SHP77 (cell line): ENCODE measurements around the gene TMEM92.
"Not testable (repeated sequence)": the region's sequence is repeated elsewhere in the genome, so short reads cannot be mapped to it uniquely, and the experiment has no call there.

Source experiments
- DNase-seq, 2 experiments: peaks; one replicate each; lab custom pipeline; 2025; lab: John Stamatoyannopoulos, UW

Gene TMEM92

DNA sequence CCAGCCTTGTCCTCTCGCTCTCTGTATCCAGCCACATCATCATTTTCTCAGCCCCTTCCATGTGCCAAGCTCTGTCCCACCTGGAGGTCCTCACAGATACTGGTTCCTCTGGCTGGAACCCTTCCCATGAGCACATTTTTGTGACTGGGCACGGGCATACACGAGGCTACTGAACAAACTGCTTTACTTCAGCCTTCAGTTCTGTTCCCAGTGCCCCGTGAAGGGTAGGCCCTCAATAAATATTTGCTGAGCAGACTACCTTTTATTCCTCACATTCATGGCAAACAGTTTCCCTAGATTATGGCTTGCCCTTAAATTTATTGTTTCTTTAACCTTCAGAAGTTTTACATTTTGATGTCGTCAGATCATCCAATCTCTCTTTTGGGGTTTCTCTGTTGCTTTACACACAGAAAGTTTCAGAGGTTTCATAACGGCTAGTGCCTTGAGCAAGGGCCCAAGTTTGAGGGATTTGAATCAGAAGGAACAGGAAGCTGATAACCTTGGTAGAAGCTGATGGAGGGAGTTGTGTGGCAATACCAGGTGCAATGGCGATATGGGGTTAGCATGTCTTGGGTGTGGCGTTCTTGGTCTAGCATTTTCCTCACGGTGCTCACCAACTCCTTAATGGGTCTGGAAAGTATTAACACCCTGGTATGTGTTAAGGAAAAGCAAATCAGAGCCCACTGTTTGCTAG is 27.8 kb downstream of the TMEM92 start:
- DNase-seq, result no peak

DNA sequence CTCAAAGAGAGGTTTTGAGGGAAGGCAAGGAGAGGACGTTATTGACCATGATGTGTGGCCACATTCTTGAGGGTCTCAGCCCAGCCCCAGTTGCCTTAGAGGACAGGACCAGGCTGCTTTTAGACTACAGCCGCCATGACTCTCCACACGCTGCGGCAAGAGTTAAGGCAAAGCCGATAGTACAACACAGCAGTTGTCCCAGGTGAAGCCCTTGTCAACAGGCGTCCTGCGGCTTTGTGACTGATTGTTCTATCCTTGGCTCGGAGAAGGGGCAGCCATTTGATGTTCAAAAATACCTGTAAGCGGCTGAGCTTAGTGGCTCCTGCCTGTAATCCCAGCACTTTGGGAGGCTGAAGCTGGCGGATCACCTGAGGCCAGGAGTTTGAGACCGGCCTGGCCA is 28.8 kb downstream of the TMEM92 start:
- no peak for DNase-seq

DNA sequence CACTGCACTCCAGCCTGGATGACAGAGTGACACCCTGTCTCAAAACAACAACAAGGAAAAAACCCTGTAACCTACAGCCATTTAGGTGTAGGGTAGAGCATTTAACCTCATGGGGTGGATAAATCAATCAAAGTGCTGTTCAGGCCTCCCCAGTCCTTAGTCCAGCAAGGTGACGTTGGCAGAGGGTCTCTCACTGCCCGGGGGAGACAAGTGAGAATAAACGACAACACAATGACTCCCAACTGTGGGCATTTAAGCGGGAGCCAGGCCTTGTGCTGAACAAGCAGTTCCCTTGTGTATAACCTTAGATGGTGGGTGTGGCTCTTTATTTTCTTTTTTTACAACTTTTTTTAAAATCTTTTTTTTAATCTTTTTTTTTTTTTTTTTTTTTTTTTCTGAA is 29.3 kb downstream of the TMEM92 start:
- no peak for DNase-seq

DNA sequence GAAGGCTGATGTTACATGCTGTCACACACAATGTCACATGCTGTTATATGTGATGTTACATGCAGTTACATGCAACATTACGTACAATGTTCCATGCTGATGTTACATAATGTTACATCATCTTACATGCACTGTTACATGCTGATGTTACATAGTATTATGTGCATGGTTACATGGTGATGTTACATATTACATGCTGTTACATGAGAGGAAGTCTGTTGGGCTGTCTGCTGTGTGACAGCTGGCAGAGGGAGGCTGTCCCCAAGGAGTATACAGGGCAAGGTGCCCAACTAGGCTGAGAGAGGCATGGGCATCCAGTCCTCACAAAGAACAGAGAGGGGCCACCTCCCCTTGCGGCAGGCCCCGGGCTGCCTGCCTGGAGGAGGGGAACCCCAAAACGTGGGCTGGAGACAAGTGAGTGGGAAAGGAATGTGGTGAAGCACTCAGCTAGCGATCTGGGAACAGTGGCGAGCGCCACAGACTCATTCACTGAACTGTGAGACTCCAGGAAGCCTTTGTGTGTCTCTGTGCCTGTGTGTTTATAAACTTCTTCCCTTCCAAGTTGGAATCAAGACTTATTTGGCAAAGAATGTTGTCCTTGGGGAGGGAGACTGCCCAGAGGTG is 30.6 kb downstream of the TMEM92 start:
- DNase-seq, result no peak

DNA sequence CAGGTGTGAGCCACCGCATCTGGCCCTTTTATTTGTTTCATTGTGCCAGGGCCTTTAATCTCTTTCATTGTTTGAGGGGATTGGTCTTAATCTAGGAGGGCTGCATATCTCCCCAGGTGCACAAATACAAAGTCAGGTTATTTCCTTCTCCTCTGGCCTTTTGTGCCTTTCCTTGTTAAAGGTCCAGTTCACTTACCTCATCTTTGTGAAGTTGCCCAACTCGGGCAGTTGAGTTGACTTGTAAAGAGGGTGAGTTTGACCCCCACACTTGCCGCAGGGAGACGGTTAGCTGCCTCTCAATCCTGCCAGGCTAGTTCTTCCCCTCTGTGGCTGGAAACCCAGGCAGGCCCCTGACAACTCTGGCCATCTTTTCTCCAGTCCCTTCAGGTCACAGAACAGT is 33.4 kb downstream of the TMEM92 start:
- no peak for DNase-seq

DNA sequence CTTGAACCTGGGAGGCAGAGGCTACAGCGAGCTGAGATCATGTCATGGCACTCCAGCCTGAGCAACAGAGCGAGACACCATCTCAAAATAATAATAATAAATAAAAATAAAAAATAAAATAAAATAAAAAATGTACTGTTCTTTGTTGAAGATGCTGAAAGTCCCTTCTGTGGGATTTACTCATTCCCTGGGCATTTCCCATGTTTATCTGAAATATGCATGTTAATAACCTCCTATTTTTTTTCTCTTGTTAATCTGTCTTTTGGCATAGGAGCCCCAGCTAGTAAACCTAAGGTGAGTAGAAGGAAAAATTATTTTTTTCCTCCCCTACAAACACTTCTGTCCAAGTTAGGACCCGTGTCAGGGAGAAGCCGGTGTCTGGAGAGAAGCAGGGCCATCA is 34.4 kb downstream of the TMEM92 start:
- DNase-seq, result no peak

DNA sequence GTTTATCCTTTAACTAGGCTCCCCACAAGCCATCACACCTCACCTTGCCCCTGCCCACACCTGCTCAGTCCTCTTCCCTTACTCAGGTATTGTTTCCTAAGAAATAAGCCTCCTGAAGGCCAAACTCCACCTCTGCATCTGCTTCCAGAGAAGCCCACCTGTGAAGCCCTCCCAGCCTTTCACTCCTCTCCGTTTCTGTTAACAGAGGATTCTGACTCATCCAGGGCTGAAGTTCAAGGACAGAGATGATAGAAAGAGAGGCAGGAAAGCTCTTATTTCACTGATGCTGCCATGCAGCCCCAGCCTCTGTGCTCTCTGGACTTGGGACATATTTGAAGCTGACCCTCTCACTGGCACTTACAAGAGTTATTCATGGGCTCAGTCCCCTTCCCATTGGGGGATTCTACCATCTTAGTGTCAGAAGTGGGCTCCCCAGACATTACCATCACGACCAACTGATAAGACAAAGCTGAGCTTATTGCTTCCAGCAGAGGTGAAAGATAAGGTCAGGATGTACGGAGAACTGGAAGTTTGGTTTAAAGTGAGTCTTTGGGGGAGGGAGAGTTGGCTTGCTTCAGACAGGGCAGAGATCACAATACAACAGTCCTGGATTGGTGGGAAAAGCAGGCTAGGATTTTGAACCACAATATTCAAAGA is 36.3 kb downstream of the TMEM92 start:
- no peak for DNase-seq

DNA sequence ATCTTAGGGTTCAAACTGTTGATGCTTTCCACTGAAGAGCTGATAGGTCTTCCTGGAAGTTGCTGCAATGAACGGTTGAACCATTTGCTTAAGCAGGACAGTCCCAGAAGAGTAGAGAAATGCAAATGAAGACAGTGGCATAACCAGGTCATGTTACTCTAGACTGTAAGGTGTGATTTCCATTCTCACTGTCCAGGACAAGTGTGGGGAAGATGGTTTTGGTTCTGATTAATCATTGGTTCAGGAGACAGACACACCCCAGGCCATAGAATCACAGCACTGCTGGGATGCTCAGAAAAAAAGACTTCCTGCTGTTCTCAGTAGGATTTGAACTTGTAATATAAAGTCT is 36.8 kb downstream of the TMEM92 start:
- DNase-seq, result no peak

DNA sequence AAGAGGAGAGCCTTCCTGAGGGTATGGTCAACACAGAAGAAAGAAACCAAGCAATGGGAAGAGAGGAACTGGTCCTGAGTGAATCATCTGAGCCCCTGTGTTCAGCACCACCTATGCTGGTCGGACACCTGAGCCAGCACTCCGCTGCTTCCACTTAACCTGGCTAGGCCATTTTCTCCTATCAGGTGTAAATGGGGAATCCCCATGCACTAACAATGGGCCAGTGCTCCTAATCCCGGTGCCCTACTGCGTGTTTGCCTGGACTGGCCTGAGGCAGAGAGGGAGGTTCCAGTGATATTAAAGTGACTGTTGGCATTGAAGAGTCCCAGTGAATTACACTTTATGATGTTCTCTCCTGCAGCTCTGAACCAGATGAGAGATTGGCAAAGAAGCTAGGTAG is 37.2 kb downstream of the TMEM92 start:
- no peak for DNase-seq

DNA sequence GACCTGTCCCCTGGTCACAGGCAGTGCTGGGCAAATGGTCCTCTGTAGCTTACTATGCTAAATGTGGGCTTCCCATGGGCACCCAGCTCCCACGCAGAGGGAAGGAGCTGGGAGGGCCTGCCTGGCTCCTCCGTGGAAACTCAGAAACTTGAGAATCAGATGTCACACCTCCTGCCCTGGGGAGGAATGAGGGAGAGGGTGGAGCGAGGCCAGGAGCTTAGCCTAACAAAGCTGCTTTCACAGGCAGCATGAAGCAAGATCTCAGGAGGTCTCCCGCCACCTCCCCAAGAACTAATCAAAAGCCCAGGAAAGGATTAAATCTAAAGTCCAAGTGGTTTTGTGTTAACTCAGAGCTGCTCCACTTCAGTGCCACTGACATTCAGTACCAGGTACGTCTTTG is 38.0 kb downstream of the TMEM92 start:
- DNase-seq, result no peak

DNA sequence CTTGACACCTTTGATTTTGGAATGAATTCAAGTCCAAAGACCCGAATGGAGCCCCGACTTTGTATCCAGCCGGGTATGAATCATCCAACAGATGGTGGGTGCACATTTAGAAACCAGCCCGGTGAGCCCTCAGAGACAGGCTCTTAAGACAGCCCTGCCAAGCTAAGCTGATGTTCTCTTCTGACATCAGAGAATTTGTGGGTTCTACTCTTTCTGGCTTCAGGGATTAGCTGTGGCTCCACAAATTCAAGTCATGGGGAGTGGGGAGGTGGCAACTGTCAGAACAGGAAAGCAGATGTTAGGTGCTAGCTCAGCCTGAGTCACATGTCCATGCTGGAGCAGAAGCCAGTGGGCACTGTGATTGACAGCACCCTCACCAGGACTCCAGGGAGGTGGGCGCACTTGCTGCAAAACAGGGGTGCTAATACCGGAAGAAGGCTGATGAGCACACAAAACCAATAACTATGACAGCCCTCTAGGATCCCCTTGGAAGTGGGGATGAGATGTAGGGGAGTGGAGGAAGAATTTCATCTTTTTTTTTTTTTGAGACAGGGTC is 40.3 kb downstream of the TMEM92 start:
- no peak for DNase-seq

DNA sequence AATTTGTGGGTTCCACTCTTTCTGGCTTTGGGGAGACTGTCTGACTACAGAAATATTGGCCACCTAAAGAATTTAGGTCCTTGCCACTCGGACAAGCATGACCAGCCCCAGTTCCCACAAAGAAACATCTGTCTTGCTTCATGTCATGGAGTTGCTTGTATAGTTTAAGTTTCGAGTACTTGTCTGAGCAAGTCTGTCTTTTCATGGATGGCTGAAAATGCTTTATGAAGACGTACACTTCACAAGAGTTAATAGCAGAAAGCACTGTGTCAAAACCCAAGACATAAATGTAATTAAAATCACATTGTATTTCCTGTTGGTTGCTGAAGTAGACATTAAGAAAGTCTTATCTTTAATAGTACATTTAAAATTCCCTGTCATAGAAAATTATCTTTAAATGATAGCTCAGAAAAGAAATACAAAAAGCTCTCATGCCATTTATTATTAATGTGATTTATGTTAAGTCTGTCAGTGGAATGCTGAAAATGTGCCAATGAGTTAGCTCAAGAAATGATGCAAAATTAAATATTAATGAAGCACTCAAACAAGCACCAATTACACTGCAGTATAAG is 41.8 kb downstream of the TMEM92 start:
- no peak for DNase-seq

DNA sequence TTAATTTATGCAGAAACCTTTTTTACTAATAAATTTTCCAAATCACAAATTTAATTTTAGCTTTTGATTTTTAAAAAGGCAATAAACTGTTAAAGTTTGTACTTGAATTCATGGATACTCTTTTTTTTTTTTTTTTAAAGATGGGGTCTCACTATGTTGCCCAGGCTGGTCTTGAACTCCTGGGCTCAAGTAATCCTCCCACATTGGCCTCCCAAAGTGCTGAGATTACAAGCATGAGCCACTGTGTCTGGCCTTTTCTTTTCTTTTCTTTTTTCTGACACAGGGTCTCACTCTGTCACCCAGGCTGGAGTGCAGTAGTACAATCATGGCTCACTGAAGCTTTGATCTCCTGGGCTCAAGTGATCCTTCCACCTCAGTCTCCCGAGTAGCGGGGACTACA is 42.4 kb downstream of the TMEM92 start:
- not testable (repeated sequence) for DNase-seq

DNA sequence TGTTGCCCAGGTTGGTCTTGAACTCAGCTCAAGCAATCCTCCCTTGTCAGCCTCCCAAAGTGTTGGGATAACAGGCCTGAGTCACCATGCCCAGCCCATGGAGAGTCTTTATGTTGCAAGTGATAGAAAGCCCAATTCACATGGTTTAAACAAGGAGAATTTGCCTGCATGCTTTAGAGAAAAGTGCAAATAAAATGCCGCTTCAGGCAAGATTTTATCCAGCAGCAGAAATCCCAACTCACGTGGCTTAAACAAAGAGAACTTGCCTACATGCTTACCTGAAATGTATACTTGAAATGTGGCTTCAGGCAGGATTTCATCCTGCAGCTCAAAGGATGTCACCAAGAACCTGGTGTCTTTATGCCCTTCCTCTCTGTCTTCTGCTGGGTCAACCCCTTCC is 42.9 kb downstream of the TMEM92 start:
- DNase-seq, result no peak

DNA sequence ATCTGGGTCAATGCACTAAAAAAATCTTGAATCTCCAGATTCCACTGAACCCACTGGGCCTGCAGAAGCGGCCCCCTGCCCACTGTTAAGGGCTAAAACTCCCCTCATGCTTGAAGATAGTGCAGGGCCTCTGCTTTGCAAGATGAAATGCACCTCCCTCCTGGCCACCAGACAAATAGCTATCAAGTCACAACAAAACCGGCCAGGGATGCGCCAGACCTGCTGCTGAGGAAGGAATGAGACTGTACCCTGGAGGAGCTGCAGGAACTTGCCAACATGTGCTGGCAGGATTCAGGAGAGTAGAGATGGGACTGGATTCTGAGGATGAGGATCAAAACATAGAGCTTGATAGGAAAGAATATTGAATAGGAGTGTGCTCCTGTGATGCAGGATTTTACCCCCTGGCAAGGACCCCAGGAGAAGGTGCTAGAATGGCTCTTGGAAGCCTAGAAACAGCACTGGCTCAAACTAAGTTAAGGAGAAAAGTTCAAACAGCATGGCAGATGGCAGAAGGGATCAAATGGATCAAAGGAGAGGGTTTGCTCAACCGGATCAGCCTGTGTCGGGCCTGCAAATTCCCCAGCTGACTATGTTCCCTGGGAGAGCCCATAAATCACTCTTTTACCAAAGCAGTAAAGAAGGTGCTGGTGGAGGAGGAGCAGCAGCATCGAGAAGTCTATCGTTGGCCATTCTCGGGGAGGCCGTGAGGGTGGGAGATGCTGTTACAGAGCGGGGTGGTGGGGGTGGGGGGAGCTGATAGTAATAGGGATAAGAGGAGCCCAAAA is 44.4 kb downstream of the TMEM92 start:
- DNase-seq, result no peak

DNA sequence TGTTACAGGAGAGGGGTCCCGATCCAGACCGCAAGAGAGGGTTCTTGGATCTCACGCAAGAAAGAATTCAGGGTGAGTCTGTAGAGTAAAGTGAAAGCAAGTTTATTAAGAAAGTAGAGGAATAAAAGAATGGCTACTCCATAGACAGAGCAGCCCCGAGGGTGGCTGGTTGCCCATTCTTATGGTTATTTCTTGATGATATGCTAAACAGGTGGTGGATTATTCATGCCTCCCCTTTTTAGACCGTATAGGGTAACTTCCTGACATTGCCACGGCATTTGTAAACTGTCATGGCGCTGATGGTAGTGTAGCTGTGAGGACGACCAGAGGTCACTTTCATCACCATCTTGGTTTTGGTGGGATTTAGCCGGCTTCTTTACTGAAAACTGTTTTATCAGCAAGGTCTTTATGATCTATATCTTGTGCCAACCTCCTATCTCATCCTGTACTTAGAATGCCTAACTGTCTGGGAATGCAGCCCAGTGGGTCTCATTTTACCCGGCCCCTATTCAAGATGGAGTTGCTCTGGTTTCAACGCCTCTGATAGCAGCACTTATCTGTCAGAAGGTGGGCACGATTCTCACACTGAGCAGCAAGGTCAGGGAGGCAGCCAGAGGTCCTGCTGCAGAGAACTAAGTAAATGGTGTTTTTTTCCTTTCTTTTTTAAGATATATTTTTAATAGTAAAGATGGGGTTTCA is 45.2 kb downstream of the TMEM92 start:
- DNase-seq, result no peak

DNA sequence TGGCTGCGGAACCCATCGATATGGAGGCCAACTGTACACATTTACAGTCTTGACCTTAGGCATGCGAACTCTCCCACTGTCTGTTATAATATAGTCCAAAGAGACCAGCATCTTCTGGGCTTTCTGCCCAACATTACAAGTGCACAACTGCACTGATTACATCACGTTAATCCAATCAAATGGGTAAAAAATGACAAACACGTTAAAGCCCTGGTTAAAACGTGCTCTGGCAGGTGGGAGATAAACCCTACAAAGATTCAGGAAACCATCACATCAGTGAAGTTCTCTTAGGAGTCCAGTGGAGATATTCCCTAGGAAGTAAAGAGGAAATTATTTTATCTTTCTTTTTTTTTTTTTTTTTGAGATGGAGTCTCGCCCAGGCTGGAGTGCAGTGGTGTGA is 48.0 kb downstream of the TMEM92 start:
- DNase-seq, result no peak

DNA sequence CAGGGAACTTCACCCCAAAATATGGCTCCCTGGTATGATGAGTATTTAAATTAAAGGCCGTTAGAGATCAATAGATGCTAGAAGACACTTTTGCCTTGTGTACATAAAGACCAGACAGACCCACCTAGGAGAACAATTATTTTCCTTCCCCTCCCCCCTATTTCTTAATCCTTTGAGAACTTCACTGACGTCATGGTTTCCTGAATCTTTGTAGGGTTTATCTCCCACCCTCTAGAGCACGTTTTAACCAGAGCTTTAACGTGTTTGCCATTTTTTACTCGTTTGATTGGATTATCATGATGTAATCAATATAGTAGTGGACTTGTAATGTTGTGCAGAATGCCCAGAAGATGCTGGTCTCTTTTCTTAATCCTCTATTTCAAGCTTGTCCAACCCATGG is 48.8 kb downstream of the TMEM92 start:
- DNase-seq, result no peak

DNA sequence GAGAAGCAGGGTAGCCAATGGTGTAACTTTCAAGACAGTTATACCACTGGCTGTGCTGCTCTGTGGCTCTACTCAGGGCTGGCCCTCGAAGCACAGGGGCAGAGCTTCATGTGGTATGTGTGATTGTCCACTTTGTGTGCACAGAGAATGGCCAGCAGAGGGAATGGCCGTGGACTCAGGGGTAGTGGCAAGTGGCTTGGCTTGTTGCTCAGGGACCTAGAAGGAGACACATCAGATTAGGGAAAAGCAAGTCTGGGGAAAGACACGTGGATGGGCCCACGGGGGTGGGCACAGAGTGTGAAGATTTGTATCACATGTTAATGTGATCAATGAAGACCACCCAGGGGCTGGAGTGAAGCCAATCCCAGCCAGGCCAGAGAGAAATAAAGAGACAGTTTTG is 51.6 kb downstream of the TMEM92 start:
- no peak for DNase-seq

DNA sequence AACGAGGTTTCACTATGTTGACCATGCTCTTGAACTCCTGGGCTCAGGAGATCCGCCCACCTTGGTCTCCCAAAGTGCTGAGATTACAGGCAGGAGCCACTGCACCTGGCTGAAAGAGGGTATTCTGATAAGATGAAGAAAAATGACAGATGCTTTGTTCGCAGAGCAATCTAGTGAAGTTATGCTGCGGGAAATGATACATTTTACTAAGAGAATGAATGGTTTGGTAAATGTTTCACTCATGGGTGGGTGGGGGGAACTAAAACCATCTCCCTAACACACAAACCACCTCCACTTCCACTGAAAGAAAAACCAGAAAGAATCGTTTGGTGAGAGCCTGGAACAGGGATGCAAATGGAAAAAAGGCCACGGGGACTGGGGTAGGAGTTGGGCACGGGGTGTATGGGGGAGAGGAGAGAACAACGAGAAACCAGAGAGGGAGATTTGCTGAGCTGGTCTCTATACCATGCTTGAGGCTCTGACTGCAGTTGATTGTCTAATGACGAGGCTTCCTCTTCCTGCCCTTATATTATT is 52.6 kb downstream of the TMEM92 start:
- DNase-seq, result no peak
